PC-3 (cell line): Measurements from ENCODE around the gene FARP1.

Source experiments
- EZH2phosphoT487 ChIP-seq: fragments of 300-600 bp; sonication (generic); IDR thresholded peaks from 2 replicates; pipeline ENCODE4 v1.6.1; 2018; ENCODE audit warnings: mild to moderate bottlenecking, antibody characterized with exemption, low read length, borderline replicate concordance
- TF ChIP-seq, protein P1 (sequence below): fragments of 300-600 bp; sonication (generic); conservative IDR thresholded peaks from 2 replicates; pipeline ENCODE4 v1.5.1; 2017; ENCODE audit warnings: antibody characterized with exemption, low read depth, mild to moderate bottlenecking, low read length

DNA sequence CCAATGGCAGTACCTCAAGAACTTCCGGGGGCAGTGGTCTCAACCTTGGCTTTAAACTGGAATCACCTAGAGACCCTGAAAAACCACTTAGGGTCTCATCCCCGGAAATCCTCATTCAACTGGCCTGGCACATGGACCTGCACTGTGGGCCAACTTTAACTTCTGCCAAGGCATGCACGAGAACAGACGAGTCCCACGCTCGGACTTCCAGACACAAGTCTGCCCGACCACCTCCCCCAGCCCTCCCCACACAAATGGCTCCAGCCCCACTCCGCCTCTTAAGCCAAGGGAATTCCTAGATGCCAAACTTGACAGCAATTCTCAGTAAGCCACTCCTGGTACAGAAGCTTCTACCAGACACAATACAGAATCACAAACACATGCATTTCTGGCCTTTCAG lies 320.1 kb downstream of the FARP1 start:
- TF ChIP-seq, protein P1, sequence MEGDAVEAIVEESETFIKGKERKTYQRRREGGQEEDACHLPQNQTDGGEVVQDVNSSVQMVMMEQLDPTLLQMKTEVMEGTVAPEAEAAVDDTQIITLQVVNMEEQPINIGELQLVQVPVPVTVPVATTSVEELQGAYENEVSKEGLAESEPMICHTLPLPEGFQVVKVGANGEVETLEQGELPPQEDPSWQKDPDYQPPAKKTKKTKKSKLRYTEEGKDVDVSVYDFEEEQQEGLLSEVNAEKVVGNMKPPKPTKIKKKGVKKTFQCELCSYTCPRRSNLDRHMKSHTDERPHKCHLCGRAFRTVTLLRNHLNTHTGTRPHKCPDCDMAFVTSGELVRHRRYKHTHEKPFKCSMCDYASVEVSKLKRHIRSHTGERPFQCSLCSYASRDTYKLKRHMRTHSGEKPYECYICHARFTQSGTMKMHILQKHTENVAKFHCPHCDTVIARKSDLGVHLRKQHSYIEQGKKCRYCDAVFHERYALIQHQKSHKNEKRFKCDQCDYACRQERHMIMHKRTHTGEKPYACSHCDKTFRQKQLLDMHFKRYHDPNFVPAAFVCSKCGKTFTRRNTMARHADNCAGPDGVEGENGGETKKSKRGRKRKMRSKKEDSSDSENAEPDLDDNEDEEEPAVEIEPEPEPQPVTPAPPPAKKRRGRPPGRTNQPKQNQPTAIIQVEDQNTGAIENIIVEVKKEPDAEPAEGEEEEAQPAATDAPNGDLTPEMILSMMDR: no peak
- TF ChIP-seq EZH2phosphoT487: no peak
